Measurements from ENCODE around the gene CLASRP. TPM values are rescaled to one million over a fixed set of nuclear protein-coding genes. Genes with fewer than 3 reads are reported as not detected.
A peak's percentile ranks its signal among the peaks of the same experiment; 100 is the strongest.

CLASRP gene
- total and polyA plus RNA-seq, 2 of the 8 experiments (the other 6 are each of a cell fraction or from before 2014, with no cell fraction given) = 22.3 to 71.7 TPM

- H3K18ac ChIP-seq (ENCODE audit: extremely low read depth, low read length) = peak overlapping the region; percentile 51; the same call in 1 of the 2 replicates
- DNase-seq (ENCODE audit: low read depth in 1 of 2, low spot score in 2 of 2) = no peak
Measured at GRCh38 chr19:45074744-45075300, 36.0 kb downstream of the CLASRP start.

More at GRCh38 chr19:45074744-45075300, 36.0 kb downstream of the CLASRP start:
- H4K91ac ChIP-seq (replicated peaks; ENCODE audit: insufficient read length, low read length) = no peak overlapping the region
- no peak overlapping the region for H2BK12ac ChIP-seq (ENCODE audit: low read depth, low read length)
- H4K20me1 ChIP-seq (replicated peaks in 1 of 2; ENCODE audit: control insufficient read depth in 1 of 2, insufficient read depth in 2 of 2, low read length in 2 of 2) = peaks cover 2 to 5% of the 10 kb centered on the region in 2 experiments
- no peak overlapping the region for H3K23ac ChIP-seq (ENCODE audit: insufficient read length)
- peak; percentile 92 to 93; a peak in 2 of 4 replicates for TF ChIP-seq SIN3A (conservative IDR thresholded peaks at IDR 0.05 in 1 of 2, IDR thresholded peaks at IDR 0.05 in 1 of 2; ENCODE audit: low read depth in 1 of 2, low read length in 2 of 2)
- TF ChIP-seq RXRA (IDR thresholded peaks at IDR 0.05; ENCODE audit: insufficient read depth, low read depth, low read length) = no peak
- TF ChIP-seq TAF1 (IDR thresholded peaks at IDR 0.05; ENCODE audit: low read depth, low read length) = peak; percentile 37; the same call in 1 of the 2 replicates
- no peak overlapping the region for H2AK5ac ChIP-seq (ENCODE audit: low read depth, low read length)
- H2BK15ac ChIP-seq (ENCODE audit: low read length) = no peak overlapping the region; the same call in 1 of the 2 replicates
- peaks cover 0 to 10% of the 10 kb centered on the region in 2 experiments; a peak in 2 of 4 replicates for H3K79me2 ChIP-seq (ENCODE audit: control insufficient read depth in 1 of 2, insufficient read depth in 2 of 2, low read length in 2 of 2)
- CTCF ChIA-PET (ENCODE audit: partially characterized antibody) = interaction anchor here (0.6 to 2.3 kb wide), 12 partner anchors 9 to 77 kb away, joined by 3 to 12 read pairs (median 3); partner anchors contain the start of gene CLASRP
- FAIRE-seq = no peak
- H3K9me3 ChIP-seq (ENCODE audit: insufficient read depth in 2 of 2, low read depth in 1 of 2, low read length in 1 of 2) = no peaks in the 10 kb centered on the region
- POLR2A ChIA-PET (ENCODE audit: partially characterized antibody) = interaction anchor here (0.6 to 8.5 kb wide), 19 partner anchors 8 to 170 kb away, joined by 3 to 230 read pairs (median 4); partner anchors contain the start of gene PPP1R37
- no peak overlapping the region for H2BK20ac ChIP-seq (ENCODE audit: low read length)
- no peak overlapping the region for H3K4ac ChIP-seq (replicated peaks; ENCODE audit: insufficient read length, low read depth, low read length)
- H3K27me3 ChIP-seq (replicated peaks in 1 of 4; ENCODE audit: control insufficient read depth in 3 of 4, extremely low read depth in 1 of 4, insufficient read depth in 3 of 4, low read length in 3 of 4) = no peaks in the 10 kb centered on the region
- H3K9ac ChIP-seq (replicated peaks in 1 of 4; ENCODE audit: extremely low read depth in 1 of 4, low read depth in 3 of 4, low read length in 3 of 4) = no peak overlapping the region; a peak in 1 of 7 replicates
- H3K79me1 ChIP-seq (ENCODE audit: low read depth, low read length) = no peaks in the 10 kb centered on the region
- H2BK120ac ChIP-seq (replicated peaks; ENCODE audit: low read depth, low read length) = no peak overlapping the region
- no peak overlapping the region for H3K56ac ChIP-seq (replicated peaks; ENCODE audit: insufficient read length, low read depth, low read length)
- H4K8ac ChIP-seq (ENCODE audit: extremely low read depth, insufficient read depth, low read length) = no peak overlapping the region
- no peak overlapping the region for H3K14ac ChIP-seq (ENCODE audit: insufficient read length)
- H3K4me1 ChIP-seq (replicated peaks in 1 of 4; ENCODE audit: control insufficient read depth in 3 of 4, insufficient read depth in 4 of 4, low read length in 3 of 4) = peaks cover 13 to 29% (median 15%) of the 10 kb centered on the region in 4 experiments; a peak in 6 of 7 replicates
- 0 out of 2 replicates have a peak overlapping the region, but pooled peaks have one; percentile 78 for H2BK5ac ChIP-seq (ENCODE audit: low read depth, low read length)
- H3K36me3 ChIP-seq (ENCODE audit: control insufficient read depth in 2 of 4, insufficient read depth in 4 of 4, low read length in 3 of 4) = peaks cover 0 to 28% (median 15%) of the 10 kb centered on the region in 4 experiments; a peak in 6 of 8 replicates
- H3K23me2 ChIP-seq (ENCODE audit: low read depth, low read length) = peaks cover 13% of the 10 kb centered on the region
- H3K4me2 ChIP-seq (ENCODE audit: insufficient read depth in 1 of 2, low read depth in 2 of 2, low read length in 2 of 2) = peak overlapping the region; percentile 63 to 99
- peak overlapping the region; percentile 40 to 88 (median 62) for H3K4me3 ChIP-seq (ENCODE audit: extremely low read depth in 1 of 4, insufficient read depth in 2 of 4, low read depth in 3 of 4, low read length in 4 of 4)
- H3K27ac ChIP-seq (ENCODE audit: low read depth, low read length) = no peak overlapping the region; the same call in 1 of the 2 replicates
- H4K5ac ChIP-seq (ENCODE audit: insufficient read length, low read depth, low read length) = no peak overlapping the region
- 40% methylated on average over 11 of the region's 11 CpGs; no CpG with 5 or more reads in 1 of the 2 experiments for WGBS, 2 experiments (ENCODE audit: extremely low coverage in 1 of 2, insufficient coverage in 1 of 2, insufficient read length in 1 of 2, insufficient replicate concordance in 2 of 2, low coverage in 1 of 2, low lambda C conversion rate in 2 of 2, missing lambda C conversion rate in 1 of 2)
- H2AFZ ChIP-seq (ENCODE audit: low read length) = no peak overlapping the region

Data from H1 (cell line).